ENCODE data around the gene CYB5R4.
"Not testable (repeated sequence)": the region's sequence is repeated elsewhere in the genome, so short reads cannot be mapped to it uniquely, and the experiment has no call there.

Gene CYB5R4

GRCh38 chr6:83878902-83879644 is 19.6 kb downstream of the CYB5R4 start:
- Histone ChIP-seq H3K9me3 (no peaks in the 10 kb centered on the region), H4K20me1 (peaks cover 30% of the 10 kb centered on the region; the same call in 1 of the 2 replicates), H3K36me3 (no peaks in the 10 kb centered on the region; the same call in 1 of the 2 replicates), H3K4me1 (no peaks in the 10 kb centered on the region), H3K4me2 (no peak overlapping the region), H3K27me3 (no peaks in the 10 kb centered on the region), H3K9ac (no peak overlapping the region), H3K4me3 (no peak overlapping the region), H3K27ac (no peak overlapping the region)
- no peak for TF ChIP-seq Cebpa-rat (IDR thresholded peaks at IDR 0.05)

- Histone ChIP-seq H3K27ac (no peak overlapping the region), H4K20me1 (peaks cover 30% of the 10 kb centered on the region; the same call in 1 of the 2 replicates), H3K36me3 (no peaks in the 10 kb centered on the region; the same call in 1 of the 2 replicates), H3K9me3 (no peaks in the 10 kb centered on the region), H3K4me2 (no peak overlapping the region), H3K4me1 (no peaks in the 10 kb centered on the region), H3K27me3 (no peaks in the 10 kb centered on the region), H3K9ac (no peak overlapping the region), H3K4me3 (no peak overlapping the region)
- no peak for TF ChIP-seq Cebpa-rat (IDR thresholded peaks at IDR 0.05)
Observed at GRCh38 chr6:83879746-83880145, 20.3 kb downstream of the CYB5R4 start.

- peaks cover 42% of the 10 kb centered on the region; the same call in 1 of the 2 replicates for H4K20me1 ChIP-seq
- no peaks in the 10 kb centered on the region for H3K9me3 ChIP-seq
- H3K27me3 ChIP-seq: no peaks in the 10 kb centered on the region
- H3K4me1 ChIP-seq: no peaks in the 10 kb centered on the region
- no peak overlapping the region for H3K4me3 ChIP-seq
- no peak for TF ChIP-seq Cebpa-rat (IDR thresholded peaks at IDR 0.05)
- no peak overlapping the region for H3K27ac ChIP-seq
- no peak overlapping the region for H3K9ac ChIP-seq
- H3K36me3 ChIP-seq: no peaks in the 10 kb centered on the region
- H3K4me2 ChIP-seq: no peak overlapping the region
Observed at GRCh38 chr6:83883240-83883639, 23.8 kb downstream of the CYB5R4 start.

- Histone ChIP-seq H3K4me1 (no peaks in the 10 kb centered on the region), H3K4me2 (no peak overlapping the region), H3K9ac (no peak overlapping the region), H3K36me3 (no peaks in the 10 kb centered on the region), H3K4me3 (no peak overlapping the region), H3K27ac (no peak overlapping the region), H3K9me3 (peaks cover 6% of the 10 kb centered on the region), H3K27me3 (no peaks in the 10 kb centered on the region), H4K20me1 (peaks cover 32% of the 10 kb centered on the region; the same call in 1 of the 2 replicates)
- no peak for TF ChIP-seq Cebpa-rat (IDR thresholded peaks at IDR 0.05)
Observed at GRCh38 chr6:83884523-83884922, 25.0 kb downstream of the CYB5R4 start.

- H3K4me2 ChIP-seq: no peak overlapping the region
- no peak overlapping the region for H3K9ac ChIP-seq
- H4K20me1 ChIP-seq: peaks cover 19% of the 10 kb centered on the region; the same call in 1 of the 2 replicates
- peaks cover 8% of the 10 kb centered on the region for H3K9me3 ChIP-seq
- no peaks in the 10 kb centered on the region for H3K4me1 ChIP-seq
- H3K4me3 ChIP-seq: no peak overlapping the region
- no peaks in the 10 kb centered on the region for H3K27me3 ChIP-seq
- no peak overlapping the region for H3K27ac ChIP-seq
- H3K36me3 ChIP-seq: no peaks in the 10 kb centered on the region
- no peak for TF ChIP-seq Cebpa-rat (IDR thresholded peaks at IDR 0.05)
Observed at GRCh38 chr6:83885984-83886383, 26.5 kb downstream of the CYB5R4 start.

DNA sequence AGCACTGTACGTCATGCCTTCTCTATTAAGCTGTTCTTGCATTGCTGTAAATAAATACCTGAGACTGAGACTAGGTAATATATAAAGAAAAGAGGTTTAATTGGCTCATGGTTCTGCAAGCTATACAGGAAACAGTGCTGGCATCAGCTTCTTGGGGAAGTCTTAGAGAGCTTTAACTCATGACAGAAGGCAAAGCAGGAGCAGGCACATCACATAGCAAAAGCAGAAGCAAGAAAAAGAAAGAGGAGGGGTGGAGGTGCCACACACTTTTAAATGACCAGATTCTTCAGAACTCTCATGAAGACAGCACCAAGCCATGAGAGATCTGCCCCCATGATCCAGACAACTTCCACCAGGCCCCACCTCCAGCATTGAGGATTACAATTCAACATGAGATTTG is 30.1 kb downstream of the CYB5R4 start:
- no peaks in the 10 kb centered on the region for H3K36me3 ChIP-seq
- H3K4me2 ChIP-seq: no peak overlapping the region
- H3K4me3 ChIP-seq: no peak overlapping the region
- peaks cover 20% of the 10 kb centered on the region; the same call in 1 of the 2 replicates for H4K20me1 ChIP-seq
- no peak for TF ChIP-seq Cebpa-rat (IDR thresholded peaks at IDR 0.05)
- H3K9me3 ChIP-seq: peaks cover 8% of the 10 kb centered on the region
- no peak overlapping the region for H3K27ac ChIP-seq
- H3K4me1 ChIP-seq: no peaks in the 10 kb centered on the region
- no peak overlapping the region for H3K9ac ChIP-seq
- H3K27me3 ChIP-seq: no peaks in the 10 kb centered on the region

DNA sequence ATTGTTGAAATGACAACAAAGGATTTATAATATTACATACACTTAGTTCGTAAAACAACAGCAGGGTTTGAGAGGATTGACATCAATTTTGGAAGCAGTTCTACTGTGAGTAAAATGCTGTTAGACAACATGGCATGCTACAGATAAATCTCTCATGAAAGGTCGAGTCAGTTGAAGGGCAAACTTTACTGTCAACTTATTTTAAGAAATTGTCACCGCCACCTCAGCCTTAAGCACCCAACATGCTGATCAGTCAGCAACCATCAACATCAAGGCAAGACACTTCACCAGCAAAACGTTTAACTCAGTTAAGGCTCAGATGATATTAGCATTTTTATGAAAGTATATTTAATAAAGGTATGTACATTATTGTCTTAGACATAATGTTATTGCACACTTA is 31.0 kb downstream of the CYB5R4 start:
- Histone ChIP-seq H3K9ac (no peak overlapping the region), H3K36me3 (no peaks in the 10 kb centered on the region), H4K20me1 (peaks cover 16% of the 10 kb centered on the region; the same call in 1 of the 2 replicates), H3K4me2 (no peak overlapping the region), H3K4me1 (no peaks in the 10 kb centered on the region), H3K9me3 (peaks cover 8% of the 10 kb centered on the region), H3K27me3 (no peaks in the 10 kb centered on the region), H3K27ac (no peak overlapping the region), H3K4me3 (no peak overlapping the region)
- no peak for TF ChIP-seq Cebpa-rat (IDR thresholded peaks at IDR 0.05)

- Histone ChIP-seq H3K9me3 (peaks cover 8% of the 10 kb centered on the region), H3K27ac (no peak overlapping the region), H4K20me1 (peaks cover 8% of the 10 kb centered on the region; the same call in 1 of the 2 replicates), H3K27me3 (no peaks in the 10 kb centered on the region), H3K36me3 (no peaks in the 10 kb centered on the region), H3K4me3 (no peak overlapping the region), H3K9ac (no peak overlapping the region), H3K4me2 (no peak overlapping the region), H3K4me1 (no peaks in the 10 kb centered on the region)
- TF ChIP-seq Cebpa-rat (IDR thresholded peaks at IDR 0.05): no peak
Observed at GRCh38 chr6:83891586-83891985, 32.1 kb downstream of the CYB5R4 start.

- peaks cover 8% of the 10 kb centered on the region for H3K9me3 ChIP-seq
- no peak for TF ChIP-seq Cebpa-rat (IDR thresholded peaks at IDR 0.05)
Observed at GRCh38 chr6:83893024-83893423, 33.5 kb downstream of the CYB5R4 start.

DNA sequence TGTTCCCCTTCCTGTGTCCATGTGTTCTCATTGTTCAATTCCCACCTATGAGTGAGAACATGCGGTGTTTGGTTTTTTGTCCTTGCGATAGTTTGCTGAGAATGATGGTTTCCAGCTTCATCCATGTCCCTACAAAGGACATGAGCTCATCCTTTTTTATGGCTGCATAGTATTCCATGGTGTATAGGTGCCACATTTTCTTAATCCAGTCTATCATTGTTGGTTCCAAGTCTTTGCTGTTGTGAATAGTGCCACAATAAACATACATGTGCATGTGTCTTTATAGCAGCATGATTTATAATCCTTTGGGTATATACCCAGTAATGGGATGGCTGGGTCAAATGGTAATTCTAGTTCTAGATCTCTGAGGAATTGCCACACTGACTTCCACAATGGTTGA is 37.6 kb downstream of the CYB5R4 start:
- not testable (repeated sequence) for H3K9me3 ChIP-seq, H3K4me1 ChIP-seq, H3K4me2 ChIP-seq, H4K20me1 ChIP-seq, H3K27ac ChIP-seq, H3K9ac ChIP-seq, H3K27me3 ChIP-seq, H3K36me3 ChIP-seq, H3K4me3 ChIP-seq

More at GRCh38 chr6:83893024-83893423, 33.5 kb downstream of the CYB5R4 start:
- Histone ChIP-seq H3K4me2 (no peak overlapping the region), H3K4me3 (no peak overlapping the region), H3K27me3 (no peaks in the 10 kb centered on the region), H4K20me1 (peaks cover 8% of the 10 kb centered on the region; the same call in 1 of the 2 replicates), H3K4me1 (no peaks in the 10 kb centered on the region), H3K9ac (no peak overlapping the region), H3K36me3 (no peaks in the 10 kb centered on the region), H3K27ac (no peak overlapping the region)
